Hematopoietic multipotent progenitor cell treated with erythropoietin and hydrocortisone succinate and interleukin-3 and kit ligand, for 17 days (in vitro differentiated cells): Measurements from ENCODE around the gene KCNMA1.

ENCODE experiments used
- DNase-seq: peaks from one replicate; pipeline ENCODE4 v3.0.0-alpha.2; 2015; ENCODE audit warnings: low spot score

KCNMA1 gene

GRCh38 chr10:77269163-77269562 lies 368.4 kb downstream of the KCNMA1 start:
- no peak for DNase-seq

- DNase-seq = no peak
These were observed 368.9 kb downstream of the KCNMA1 start for GRCh38 chr10:77268721-77269120.

- no peak for DNase-seq
These were observed 369.6 kb downstream of the KCNMA1 start for GRCh38 chr10:77267703-77268675.

GRCh38 chr10:77266242-77266641 lies 371.4 kb downstream of the KCNMA1 start:
- no peak for DNase-seq

GRCh38 chr10:77264527-77264926 lies 373.1 kb downstream of the KCNMA1 start:
- no peak for DNase-seq

GRCh38 chr10:77264107-77264506 lies 373.5 kb downstream of the KCNMA1 start:
- no peak for DNase-seq

- no peak for DNase-seq
These were observed 373.9 kb downstream of the KCNMA1 start for GRCh38 chr10:77263700-77264099.

GRCh38 chr10:77261146-77261545 lies 376.5 kb downstream of the KCNMA1 start:
- DNase-seq = no peak

- no peak for DNase-seq
These were observed 378.3 kb downstream of the KCNMA1 start for GRCh38 chr10:77259171-77259874.

GRCh38 chr10:77256346-77256745 lies 381.3 kb downstream of the KCNMA1 start:
- no peak for DNase-seq

GRCh38 chr10:77253556-77254064 lies 384.0 kb downstream of the KCNMA1 start:
- no peak for DNase-seq

- no peak for DNase-seq
These were observed 384.5 kb downstream of the KCNMA1 start for GRCh38 chr10:77253147-77253545.

- DNase-seq = no peak
These were observed 385.0 kb downstream of the KCNMA1 start for GRCh38 chr10:77252380-77253146.

- DNase-seq = no peak
These were observed 386.2 kb downstream of the KCNMA1 start for GRCh38 chr10:77251297-77252013.

GRCh38 chr10:77249901-77250459 lies 387.6 kb downstream of the KCNMA1 start:
- no peak for DNase-seq

- no peak for DNase-seq
These were observed 389.4 kb downstream of the KCNMA1 start for GRCh38 chr10:77248104-77248790.

- no peak for DNase-seq
These were observed 390.3 kb downstream of the KCNMA1 start for GRCh38 chr10:77247031-77247990.

GRCh38 chr10:77245953-77246352 lies 391.7 kb downstream of the KCNMA1 start:
- DNase-seq = no peak

- no peak for DNase-seq
These were observed 392.9 kb downstream of the KCNMA1 start for GRCh38 chr10:77244746-77245145.
